CD8-positive, alpha-beta memory T cell (primary cell): Measurements from ENCODE around the gene KIF3A. TPM values are rescaled to one million over a fixed set of nuclear protein-coding genes. Genes with fewer than 3 reads are reported as not detected.

Experiments
- CTCF ChIA-PET: fragments of 350-600 bp; sonication (Branson Sonifier 250); formaldehyde crosslinking; loops from one replicate; lab custom pipeline; 2021; ENCODE audit warnings: antibody characterized with exemption; lab: Charles Lee
- POLR2A ChIA-PET: fragments of 350-600 bp; sonication (Branson Sonifier 250); formaldehyde crosslinking; loops from one replicate; lab custom pipeline; 2021; ENCODE audit warnings: antibody characterized with exemption; lab: Charles Lee
- DNase-seq, 5 donors: peaks; one replicate each; pipeline versions ENCODE4 v3.0.0 to v3.0.0-alpha.2; 2020 to 2022; ENCODE audit warnings: mixed read lengths in 1 of 5
- H3K27ac ChIP-seq: one replicate; pipeline ENCODE4 v1.7.0; 2013; ENCODE audit warnings: low read depth, mild to moderate bottlenecking, low read length, moderate library complexity
- H3K27me3 ChIP-seq: 2 replicates; pipeline ENCODE4 v1.7.0; 2013; ENCODE audit warnings: low read length, mild to moderate bottlenecking; ENCODE audit not compliant: insufficient read depth, poor library complexity, severe bottlenecking
- H3K36me3 ChIP-seq: 2 replicates; pipeline ENCODE4 v1.7.0; 2013; ENCODE audit warnings: mild to moderate bottlenecking, low read length, moderate library complexity; ENCODE audit not compliant: insufficient read depth
- H3K4me1 ChIP-seq: 2 replicates; pipeline ENCODE4 v1.7.0; 2013; ENCODE audit warnings: mild to moderate bottlenecking, low read length, moderate library complexity; ENCODE audit not compliant: insufficient read depth
- H3K4me3 ChIP-seq: 2 replicates; pipeline ENCODE4 v1.7.0; 2013; ENCODE audit warnings: mild to moderate bottlenecking, low read length
- H3K9me3 ChIP-seq: 2 replicates; pipeline ENCODE4 v1.7.0; 2013; ENCODE audit warnings: mild to moderate bottlenecking, low read length
- H3K27ac Mint-ChIP-seq, 8 donors: one replicate each; pipeline ENCODE4 v1.8.0; 2020 to 2021; ENCODE audit warnings: mixed read lengths in 8 of 8, mild to moderate bottlenecking in 6 of 8, inconsistent platforms in 3 of 8, moderate library complexity in 3 of 8
- H3K27me3 Mint-ChIP-seq, 2 donors: one replicate each; pipeline ENCODE4 v1.8.0; 2020 to 2021; ENCODE audit warnings: mixed read lengths in 2 of 2, mild to moderate bottlenecking in 1 of 2, moderate library complexity in 1 of 2
- H3K36me3 Mint-ChIP-seq, 3 donors: one replicate each; pipeline ENCODE4 v1.8.0; 2020 to 2021; ENCODE audit warnings: mixed read lengths in 3 of 3, inconsistent platforms in 1 of 3, mild to moderate bottlenecking in 1 of 3
- H3K4me1 Mint-ChIP-seq, 3 donors: one replicate each; pipeline ENCODE4 v1.8.0; 2020 to 2021; ENCODE audit warnings: mixed read lengths in 3 of 3, inconsistent platforms in 1 of 3, mild to moderate bottlenecking in 1 of 3
- H3K4me3 Mint-ChIP-seq, 7 donors: one replicate each; pipeline ENCODE4 v1.8.0; 2020 to 2021; ENCODE audit warnings: mixed read lengths in 7 of 7, mild to moderate bottlenecking in 6 of 7, moderate library complexity in 4 of 7, inconsistent platforms in 2 of 7
- H3K9me3 Mint-ChIP-seq, 5 donors: one replicate each; pipeline ENCODE4 v1.8.0; 2020 to 2022; ENCODE audit warnings: mixed read lengths in 5 of 5, mild to moderate bottlenecking in 3 of 5, moderate library complexity in 2 of 5, inconsistent platforms in 1 of 5
- polyA plus RNA-seq: library from polyadenylated mRNA; unstranded; fragments of 300-500 nt; fragmentation: Illumina TruSeq; gene quantifications from one replicate; pipeline ENCODE4 v1.2.3, GENCODE V29; 2021
- total RNA-seq, 2 experiments: library from RNA; stranded (reverse); gene quantifications; one replicate each; pipeline ENCODE4 v1.2.3, GENCODE V29; 2021

The KIF3A gene
- total and polyA plus RNA-seq, 3 experiments from 2014 or later: 15.9 to 23.3 (median 21.1) TPM

DNA sequence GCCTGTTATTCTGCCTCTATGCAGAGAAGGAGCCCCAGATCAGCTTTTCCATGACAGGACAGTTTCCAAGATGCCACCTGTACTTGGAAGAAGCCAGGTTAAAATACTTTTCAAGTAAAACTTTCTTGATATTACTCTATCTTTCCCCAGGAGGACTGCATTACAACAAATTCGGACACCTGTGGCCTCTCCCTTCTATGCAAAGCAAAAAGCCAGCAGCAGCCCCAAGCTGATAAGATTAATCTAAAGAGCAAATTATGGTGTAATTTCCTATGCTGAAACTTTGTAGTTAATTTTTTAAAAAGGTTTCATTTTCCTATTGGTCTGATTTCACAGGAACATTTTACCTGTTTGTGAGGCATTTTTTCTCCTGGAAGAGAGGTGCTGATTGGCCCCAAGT lies 63.9 kb downstream of the KIF3A start:
- Histone ChIP-seq H3K36me3 (no peaks in the 10 kb centered on the region), H3K27me3 (no peaks in the 10 kb centered on the region), H3K27ac (no peak overlapping the region), H3K9me3 (no peaks in the 10 kb centered on the region), H3K4me1 (peaks cover 9% of the 10 kb centered on the region), H3K4me3 (no peak overlapping the region)
- ChIA-PET CTCF (no interaction called here), POLR2A (no interaction called here)
- no peaks in the 10 kb centered on the region for H3K36me3 Mint-ChIP-seq
- H3K9me3 Mint-ChIP-seq: no peaks in the 10 kb centered on the region
- peaks cover 18 to 37% (median 36%) of the 10 kb centered on the region in 3 donors for H3K4me1 Mint-ChIP-seq
- peak overlapping the region in 2 of 8 donors; percentile 9 to 86 for H3K27ac Mint-ChIP-seq
- peaks cover 4 to 5% of the 10 kb centered on the region in 2 donors for H3K27me3 Mint-ChIP-seq
- H3K4me3 Mint-ChIP-seq: no peak overlapping the region
- DNase-seq: no peak

DNA sequence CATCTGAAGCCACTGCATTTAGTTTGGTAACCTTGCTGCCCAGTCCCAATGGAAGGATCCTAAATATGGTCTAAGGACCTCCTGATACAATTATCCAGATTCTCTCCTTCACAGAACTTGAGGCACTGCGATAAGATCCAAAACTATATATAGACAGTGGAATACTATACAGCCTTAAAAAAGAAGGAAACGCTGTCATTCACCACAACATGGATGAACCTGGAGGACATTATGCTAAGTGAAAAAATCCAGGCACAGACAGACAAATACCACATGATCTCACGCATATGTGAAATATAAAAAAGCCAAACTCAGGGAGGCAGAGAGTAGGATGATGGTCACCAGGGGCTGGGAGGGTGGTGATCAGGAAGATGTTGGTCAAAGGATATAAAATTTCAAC lies 66.3 kb downstream of the KIF3A start:
- Histone ChIP-seq H3K27me3 (no peaks in the 10 kb centered on the region), H3K4me1 (peaks cover 4% of the 10 kb centered on the region), H3K36me3 (no peaks in the 10 kb centered on the region), H3K27ac (no peak overlapping the region), H3K4me3 (no peak overlapping the region), H3K9me3 (no peaks in the 10 kb centered on the region)
- no peak overlapping the region for H3K4me3 Mint-ChIP-seq
- CTCF ChIA-PET: no interaction called here
- H3K27ac Mint-ChIP-seq: no peak overlapping the region
- POLR2A ChIA-PET: no interaction called here
- DNase-seq: no peak
- no peaks in the 10 kb centered on the region for H3K36me3 Mint-ChIP-seq
- H3K27me3 Mint-ChIP-seq: peaks cover 4 to 5% of the 10 kb centered on the region in 2 donors
- peaks cover 9 to 27% (median 25%) of the 10 kb centered on the region in 3 donors for H3K4me1 Mint-ChIP-seq
- no peaks in the 10 kb centered on the region for H3K9me3 Mint-ChIP-seq

DNA sequence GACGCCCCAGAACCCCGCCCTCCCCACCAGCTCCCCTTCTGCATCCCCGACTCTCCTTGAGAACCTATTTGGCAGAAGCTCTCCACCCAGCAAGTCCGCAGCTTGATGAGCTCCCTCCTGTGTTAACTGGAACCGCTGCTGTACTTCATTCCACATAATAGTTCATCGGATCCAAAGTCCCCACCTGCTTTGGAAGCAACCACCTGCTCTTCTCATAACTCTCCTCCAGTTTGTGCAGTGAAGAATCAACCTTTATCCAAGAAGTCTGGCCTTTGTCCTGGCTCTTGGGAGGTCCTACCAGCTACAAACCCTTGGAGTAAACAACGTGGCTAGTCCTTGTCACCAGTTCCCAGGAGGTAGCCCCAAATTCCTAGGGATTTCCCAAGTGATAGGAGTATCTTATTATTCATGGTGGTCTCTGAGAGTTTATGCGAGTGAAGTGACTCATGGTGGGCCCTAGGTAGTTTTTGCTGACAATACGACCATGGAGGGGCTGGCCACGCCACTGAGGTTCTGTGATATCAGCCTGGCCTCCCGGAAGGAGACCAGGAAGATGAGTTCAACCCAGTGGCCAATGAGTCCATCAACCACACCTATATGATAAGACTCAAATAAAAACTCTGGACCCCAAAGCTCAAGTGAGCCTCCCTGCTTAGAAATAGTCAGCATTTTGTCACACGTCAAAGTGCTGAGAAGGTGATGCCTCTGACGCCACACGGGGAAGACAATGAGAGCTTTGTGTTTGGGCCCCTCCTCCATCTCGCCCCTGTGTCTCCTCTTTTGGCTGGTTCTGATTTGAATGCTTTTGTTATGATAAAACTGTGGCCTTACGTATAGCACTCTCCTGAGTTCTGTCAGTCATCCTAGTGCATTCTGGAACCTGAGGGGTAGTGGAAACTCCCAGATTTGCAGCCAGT lies 67.1 kb downstream of the KIF3A start:
- Mint-ChIP-seq H3K36me3 (no peaks in the 10 kb centered on the region), H3K9me3 (no peaks in the 10 kb centered on the region), H3K4me3 (no peak overlapping the region), H3K4me1 (peaks cover 11 to 23% (median 19%) of the 10 kb centered on the region in 3 donors), H3K27ac (peak overlapping the region in 1 of 8 donors; percentile 4), H3K27me3 (peaks cover 4 to 5% of the 10 kb centered on the region in 2 donors)
- H3K27me3 ChIP-seq: no peaks in the 10 kb centered on the region
- H3K36me3 ChIP-seq: no peaks in the 10 kb centered on the region
- no peaks in the 10 kb centered on the region for H3K9me3 ChIP-seq
- H3K27ac ChIP-seq: no peak overlapping the region
- ChIA-PET POLR2A (no interaction called here), CTCF (no interaction called here)
- no peak for DNase-seq
- H3K4me1 ChIP-seq: peaks cover 1% of the 10 kb centered on the region
- H3K4me3 ChIP-seq: no peak overlapping the region

DNA sequence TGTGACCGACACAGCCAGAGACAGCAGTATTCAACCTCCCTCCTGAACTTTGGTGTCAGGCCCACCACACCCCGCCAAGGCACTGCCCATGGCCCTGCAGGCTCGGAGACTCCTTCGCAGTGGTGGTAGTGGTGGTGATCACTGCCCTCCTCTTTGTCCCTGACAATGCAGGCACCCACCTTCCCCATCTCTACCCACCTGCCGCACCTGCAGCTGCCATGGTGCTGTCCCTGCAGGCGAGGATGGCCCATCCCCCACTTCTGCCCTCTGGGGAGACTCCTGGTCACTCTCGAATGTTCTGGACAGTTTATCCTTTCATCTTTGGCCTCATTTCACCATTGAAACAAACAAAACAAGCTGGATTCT lies 67.9 kb downstream of the KIF3A start:
- Mint-ChIP-seq H3K4me3 (no peak overlapping the region), H3K4me1 (peaks cover 11 to 23% (median 15%) of the 10 kb centered on the region in 3 donors), H3K27ac (no peak overlapping the region), H3K27me3 (peaks cover 4 to 5% of the 10 kb centered on the region in 2 donors), H3K36me3 (no peaks in the 10 kb centered on the region), H3K9me3 (no peaks in the 10 kb centered on the region)
- H3K27me3 ChIP-seq: no peaks in the 10 kb centered on the region
- H3K36me3 ChIP-seq: no peaks in the 10 kb centered on the region
- H3K4me3 ChIP-seq: no peak overlapping the region
- no peaks in the 10 kb centered on the region for H3K9me3 ChIP-seq
- ChIA-PET CTCF (no interaction called here), POLR2A (no interaction called here)
- peaks cover 7% of the 10 kb centered on the region for H3K4me1 ChIP-seq
- H3K27ac ChIP-seq: no peak overlapping the region
- DNase-seq: no peak

DNA sequence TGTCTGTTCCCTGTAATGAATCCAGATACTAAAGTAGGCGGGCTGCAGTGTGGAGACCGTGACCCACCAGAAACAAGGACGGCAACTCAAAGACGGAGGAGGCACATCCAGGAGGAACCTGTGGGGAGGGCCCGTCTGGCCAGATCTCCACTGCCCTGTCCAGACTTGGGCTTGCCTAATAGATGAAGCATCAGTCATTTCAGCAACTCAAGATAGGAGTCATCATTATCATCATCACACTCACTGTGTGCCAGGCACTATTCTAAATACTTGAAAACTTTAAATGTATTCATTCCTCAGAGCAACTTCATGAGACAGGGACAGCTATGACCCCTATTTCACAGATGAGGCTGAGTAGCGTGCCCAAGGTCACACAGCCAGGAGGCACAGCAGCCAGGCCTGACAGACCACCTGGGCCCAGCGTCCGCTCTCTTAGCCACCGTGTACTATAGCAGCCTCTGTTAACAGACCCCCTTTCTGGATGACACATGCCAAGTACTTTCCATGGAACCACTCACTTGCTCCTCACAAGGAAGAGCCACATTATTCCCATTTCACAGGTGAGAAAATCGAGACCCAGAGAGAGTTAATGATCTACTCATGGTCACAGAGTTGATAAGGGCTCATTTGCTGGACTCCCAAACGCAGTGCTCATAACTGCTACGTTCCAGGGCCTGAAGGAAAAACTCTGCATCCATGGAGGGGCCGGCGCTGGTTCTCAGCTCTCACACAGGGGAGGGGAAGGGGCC lies 68.5 kb downstream of the KIF3A start:
- Mint-ChIP-seq H3K9me3 (no peaks in the 10 kb centered on the region), H3K4me1 (peaks cover 11 to 23% (median 15%) of the 10 kb centered on the region in 3 donors), H3K4me3 (no peak overlapping the region), H3K27me3 (peaks cover 4 to 5% of the 10 kb centered on the region in 2 donors), H3K36me3 (no peaks in the 10 kb centered on the region), H3K27ac (peak overlapping the region in 1 of 8 donors; percentile 25)
- POLR2A ChIA-PET: no interaction called here
- CTCF ChIA-PET: no interaction called here
- Histone ChIP-seq H3K27me3 (no peaks in the 10 kb centered on the region), H3K4me1 (peaks cover 12% of the 10 kb centered on the region), H3K36me3 (no peaks in the 10 kb centered on the region), H3K9me3 (no peaks in the 10 kb centered on the region), H3K4me3 (no peak overlapping the region), H3K27ac (no peak overlapping the region)
- DNase-seq: no peak

- Histone ChIP-seq H3K36me3 (no peaks in the 10 kb centered on the region), H3K9me3 (no peaks in the 10 kb centered on the region), H3K4me3 (no peak overlapping the region), H3K27ac (no peak overlapping the region), H3K27me3 (no peaks in the 10 kb centered on the region), H3K4me1 (peaks cover 20% of the 10 kb centered on the region)
- Mint-ChIP-seq H3K27me3 (peaks cover 4 to 5% of the 10 kb centered on the region in 2 donors), H3K36me3 (no peaks in the 10 kb centered on the region), H3K4me1 (peaks cover 16 to 26% (median 18%) of the 10 kb centered on the region in 3 donors), H3K4me3 (no peak overlapping the region), H3K27ac (peak overlapping the region in 1 of 8 donors; percentile 91), H3K9me3 (no peaks in the 10 kb centered on the region)
- ChIA-PET CTCF (no interaction called here), POLR2A (no interaction called here)
- DNase-seq: no peak
These were observed 69.3 kb downstream of the KIF3A start for GRCh38 chr5:132667761-132668705.

GRCh38 chr5:132667309-132667708 lies 70.0 kb downstream of the KIF3A start:
- Mint-ChIP-seq H3K4me3 (no peak overlapping the region), H3K4me1 (peaks cover 23 to 33% (median 23%) of the 10 kb centered on the region in 3 donors), H3K9me3 (no peaks in the 10 kb centered on the region), H3K27me3 (peaks cover 3 to 4% of the 10 kb centered on the region in 2 donors), H3K36me3 (no peaks in the 10 kb centered on the region), H3K27ac (no peak overlapping the region)
- H3K9me3 ChIP-seq: no peaks in the 10 kb centered on the region
- H3K36me3 ChIP-seq: no peaks in the 10 kb centered on the region
- ChIA-PET POLR2A (no interaction called here), CTCF (no interaction called here)
- H3K4me1 ChIP-seq: peaks cover 28% of the 10 kb centered on the region
- no peak overlapping the region for H3K4me3 ChIP-seq
- no peaks in the 10 kb centered on the region for H3K27me3 ChIP-seq
- H3K27ac ChIP-seq: no peak overlapping the region
- no peak for DNase-seq
